Measurements from ENCODE around the gene MAD2L1.

The MAD2L1 gene

DNA sequence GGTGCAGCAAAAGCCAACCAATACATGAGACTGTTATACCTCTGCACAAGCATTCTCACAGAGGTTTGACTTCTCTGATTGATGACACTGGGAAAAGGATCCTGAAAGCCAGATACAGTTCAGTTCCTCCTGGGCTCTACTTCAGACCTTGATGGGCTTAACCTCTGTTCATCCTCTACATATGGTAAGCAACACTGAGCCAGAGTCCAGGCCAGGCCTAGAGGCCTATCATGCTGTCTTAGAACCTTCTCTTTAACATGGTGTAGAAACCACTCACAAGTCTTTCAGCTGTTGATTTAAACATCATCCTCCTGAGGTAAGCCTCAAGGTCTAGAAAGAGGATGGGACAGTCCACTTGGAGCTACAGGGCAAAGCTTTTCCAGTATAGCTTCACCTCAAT is 9.2 kb downstream of the MAD2L1 start:
- no peak for DNase-seq

DNA sequence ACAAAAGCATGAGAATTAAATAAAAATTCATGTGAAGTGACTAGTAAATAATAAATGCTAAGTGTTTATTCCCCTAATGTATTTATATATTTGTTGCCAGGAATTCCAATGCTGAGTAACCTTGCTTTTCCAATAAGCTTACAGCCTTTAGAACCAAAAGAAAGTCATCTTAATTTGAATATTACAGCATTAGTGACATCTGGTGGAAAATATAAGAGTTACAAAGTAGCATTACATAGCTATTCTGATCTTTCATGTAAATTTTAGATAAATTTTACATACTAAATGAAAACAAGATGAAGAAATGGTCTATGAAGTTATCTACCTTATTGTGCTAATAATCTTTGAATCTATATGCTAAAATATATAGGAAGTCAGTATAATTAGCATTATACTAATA is 10.4 kb downstream of the MAD2L1 start:
- peak; percentile 39 for DNase-seq

- no peak for DNase-seq
Measured at GRCh38 chr4:120055795-120056194, 10.9 kb downstream of the MAD2L1 start.

GRCh38 chr4:120055162-120055561 is 11.5 kb downstream of the MAD2L1 start:
- no peak for DNase-seq

GRCh38 chr4:120053911-120054310 is 12.7 kb downstream of the MAD2L1 start:
- DNase-seq, result no peak

DNA sequence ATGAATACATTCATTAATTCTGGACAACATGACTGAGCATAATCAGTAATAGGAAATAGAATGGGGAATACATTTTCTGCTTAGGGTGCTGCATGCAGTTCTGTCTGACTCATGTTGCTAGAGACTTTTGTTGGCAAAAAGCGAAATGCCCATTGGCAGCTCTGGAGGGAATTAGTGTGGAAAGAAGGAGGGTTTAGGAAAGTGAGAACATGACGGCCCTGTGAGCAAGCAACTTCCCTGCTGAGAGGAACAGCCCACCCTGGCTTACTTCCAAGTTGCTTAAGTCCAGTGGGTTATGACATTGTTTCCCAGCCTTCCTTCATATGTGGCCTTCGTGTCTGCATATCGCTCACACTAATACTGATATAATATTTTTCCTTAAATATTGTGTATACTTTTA is 13.8 kb downstream of the MAD2L1 start:
- DNase-seq, result peak; percentile 90

GRCh38 chr4:120051253-120051652 is 15.4 kb downstream of the MAD2L1 start:
- no peak for DNase-seq

- peak; percentile 72 for DNase-seq
Measured at GRCh38 chr4:120049732-120050494, 16.7 kb downstream of the MAD2L1 start.

GRCh38 chr4:120043828-120044227 is 22.8 kb downstream of the MAD2L1 start:
- no peak for DNase-seq

GRCh38 chr4:120037411-120037810 is 29.2 kb downstream of the MAD2L1 start:
- DNase-seq, result no peak

- no peak for DNase-seq
Measured at GRCh38 chr4:120034913-120035312, 31.7 kb downstream of the MAD2L1 start.

- no peak for DNase-seq
Measured at GRCh38 chr4:120026853-120027252, 39.8 kb downstream of the MAD2L1 start.

DNA sequence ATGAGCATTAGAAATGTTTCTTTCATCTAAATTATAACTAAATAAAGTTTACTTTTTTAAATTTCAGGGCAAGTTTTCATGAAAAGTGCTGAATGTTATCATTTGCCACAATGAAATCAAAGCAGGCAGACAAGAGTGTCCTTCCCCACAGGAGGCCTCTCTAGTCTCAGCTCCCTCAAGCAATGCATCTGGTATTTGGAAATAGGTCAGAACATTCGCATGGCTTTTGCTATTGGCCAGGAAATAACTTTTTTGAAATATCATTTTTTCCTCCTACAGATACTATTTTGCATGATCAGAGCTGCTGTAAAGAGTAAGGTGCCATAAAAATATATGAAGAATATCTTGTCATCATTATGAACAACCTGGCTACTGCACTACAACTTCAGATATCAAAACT is 41.1 kb downstream of the MAD2L1 start:
- no peak for DNase-seq

GRCh38 chr4:120018786-120019185 is 47.9 kb downstream of the MAD2L1 start:
- DNase-seq, result no peak

GRCh38 chr4:120017939-120018692 is 48.5 kb downstream of the MAD2L1 start:
- DNase-seq, result no peak

GRCh38 chr4:120011725-120012124 is 54.9 kb downstream of the MAD2L1 start:
- DNase-seq, result no peak

DNA sequence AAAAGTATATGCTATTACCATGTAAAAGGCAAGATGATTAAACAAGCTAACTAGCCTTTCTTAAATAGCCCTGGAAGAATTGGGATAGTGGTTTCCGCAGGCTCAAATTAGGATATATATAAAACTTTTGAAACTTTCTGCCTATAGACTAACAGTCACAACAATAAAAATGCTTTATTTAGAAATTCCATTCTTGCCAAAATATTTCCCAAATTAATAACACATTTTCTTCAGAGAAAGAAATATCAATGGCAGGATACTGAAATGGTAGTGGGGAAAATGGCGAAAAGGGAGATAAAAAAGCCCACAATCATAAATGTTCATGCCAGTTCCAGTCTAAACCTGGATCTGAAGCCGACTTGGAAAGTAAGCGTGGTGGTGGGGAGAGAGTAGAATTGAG is 56.0 kb downstream of the MAD2L1 start:
- no peak for DNase-seq

GRCh38 chr4:120009731-120010130 is 56.9 kb downstream of the MAD2L1 start:
- DNase-seq, result peak; percentile 79

DNA sequence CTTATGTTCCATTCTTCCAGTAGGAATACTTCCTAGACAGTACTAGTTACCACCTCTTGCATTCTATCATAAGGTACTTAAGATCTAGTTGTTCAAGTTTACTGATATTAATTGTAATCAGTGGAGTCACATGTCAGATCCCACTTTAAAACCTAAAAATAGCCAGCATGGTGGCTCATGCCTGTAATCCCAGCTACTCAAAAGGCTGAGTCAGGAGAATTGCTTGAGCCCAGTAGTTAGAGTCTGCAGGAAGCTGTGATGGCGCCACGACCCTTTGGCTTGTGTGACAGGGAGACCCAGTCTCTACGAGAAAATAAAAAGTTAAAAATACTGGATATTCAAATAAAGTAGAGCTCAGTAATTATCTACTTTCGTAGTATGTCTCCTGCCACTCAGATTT is 57.7 kb downstream of the MAD2L1 start:
- no peak for DNase-seq

GRCh38 chr4:120007896-120008436 is 58.7 kb downstream of the MAD2L1 start:
- no peak for DNase-seq

GRCh38 chr4:120007191-120007871 is 59.3 kb downstream of the MAD2L1 start:
- peak; percentile 59 for DNase-seq
